Common myeloid progenitor, CD34-positive (primary cell): ENCODE measurements around the gene TTC23.

Source experiments
- CTCF ChIA-PET: fragments of 350-600 bp; sonication (Branson Sonifier 250); formaldehyde crosslinking; loops from one replicate; lab custom pipeline; 2021; ENCODE audit warnings: antibody characterized with exemption; lab: Charles Lee
- POLR2A ChIA-PET: fragments of 350-600 bp; sonication (Branson Sonifier 250); formaldehyde crosslinking; loops from one replicate; lab custom pipeline; 2021; ENCODE audit warnings: antibody characterized with exemption; lab: Charles Lee
- DNase-seq, 3 donors: peaks; one replicate each; pipeline versions ENCODE4 v3.0.0 to v3.0.0-alpha.2; 2013
- H3K27ac ChIP-seq, 2 experiments: 1 replicate in 1 of 2; 2 replicates in 1 of 2; pipeline ENCODE4 v1.7.0; 2013; ENCODE audit warnings: inconsistent platforms in 2 of 2, low read length in 2 of 2, mild to moderate bottlenecking in 2 of 2, low read depth in 1 of 2, moderate library complexity in 1 of 2; ENCODE audit not compliant: severe bottlenecking in 2 of 2, insufficient read depth in 1 of 2, poor library complexity in 1 of 2
- H3K27me3 ChIP-seq, 5 experiments: replicated peaks in 2 of 5; 1 replicate in 3 of 5; 2 replicates in 2 of 5; pipeline versions ENCODE4 v1.6.1 to v1.7.0; 2013; ENCODE audit warnings: low read length in 4 of 5, mild to moderate bottlenecking in 2 of 5, moderate library complexity in 2 of 5, inconsistent platforms in 1 of 5; ENCODE audit not compliant: insufficient read depth in 5 of 5, control insufficient read depth in 4 of 5
- H3K36me3 ChIP-seq, 4 experiments: 1 replicate in 2 of 4; 2 replicates in 2 of 4; pipeline versions ENCODE4 v1.6.1 to v1.7.0; 2013; ENCODE audit warnings: low read length in 3 of 4, control low read depth in 1 of 4, mild to moderate bottlenecking in 1 of 4; ENCODE audit not compliant: control insufficient read depth in 4 of 4, insufficient read depth in 4 of 4
- H3K4me1 ChIP-seq, 4 experiments: 1 replicate in 3 of 4; 2 replicates in 1 of 4; pipeline versions ENCODE4 v1.6.1 to v1.7.1; 2013; ENCODE audit warnings: low read length in 3 of 4, mild to moderate bottlenecking in 3 of 4, control low read depth in 1 of 4, inconsistent platforms in 1 of 4, moderate library complexity in 1 of 4; ENCODE audit not compliant: control insufficient read depth in 4 of 4, insufficient read depth in 4 of 4; ENCODE audit errors: control extremely low read depth in 1 of 4
- H3K4me3 ChIP-seq, 7 experiments: 1 replicate in 4 of 7; 2 replicates in 3 of 7; pipeline versions ENCODE4 v1.5.1 to v1.7.0; 2013; ENCODE audit warnings: mild to moderate bottlenecking in 7 of 7, low read length in 6 of 7, moderate library complexity in 6 of 7, inconsistent platforms in 2 of 7, low read depth in 2 of 7, control low read depth in 1 of 7; ENCODE audit not compliant: insufficient read depth in 4 of 7, control insufficient read depth in 1 of 7; ENCODE audit errors: extremely low read depth in 1 of 7
- H3K9me3 ChIP-seq, 5 experiments: 1 replicate in 4 of 5; 2 replicates in 1 of 5; pipeline versions ENCODE4 v1.6.1 to v1.7.1; 2013; ENCODE audit warnings: low read length in 4 of 5, mild to moderate bottlenecking in 2 of 5, inconsistent platforms in 1 of 5, low read depth in 1 of 5, moderate library complexity in 1 of 5; ENCODE audit not compliant: control insufficient read depth in 4 of 5, insufficient read depth in 2 of 5; ENCODE audit errors: control extremely low read depth in 1 of 5
- WGBS: methylation state at CpG from one replicate; pipeline ENCODE4 v1.1.5; 2013; ENCODE audit not compliant: insufficient coverage; 5-methylcytosine and 5-hydroxymethylcytosine counted together

The TTC23 gene

DNA sequence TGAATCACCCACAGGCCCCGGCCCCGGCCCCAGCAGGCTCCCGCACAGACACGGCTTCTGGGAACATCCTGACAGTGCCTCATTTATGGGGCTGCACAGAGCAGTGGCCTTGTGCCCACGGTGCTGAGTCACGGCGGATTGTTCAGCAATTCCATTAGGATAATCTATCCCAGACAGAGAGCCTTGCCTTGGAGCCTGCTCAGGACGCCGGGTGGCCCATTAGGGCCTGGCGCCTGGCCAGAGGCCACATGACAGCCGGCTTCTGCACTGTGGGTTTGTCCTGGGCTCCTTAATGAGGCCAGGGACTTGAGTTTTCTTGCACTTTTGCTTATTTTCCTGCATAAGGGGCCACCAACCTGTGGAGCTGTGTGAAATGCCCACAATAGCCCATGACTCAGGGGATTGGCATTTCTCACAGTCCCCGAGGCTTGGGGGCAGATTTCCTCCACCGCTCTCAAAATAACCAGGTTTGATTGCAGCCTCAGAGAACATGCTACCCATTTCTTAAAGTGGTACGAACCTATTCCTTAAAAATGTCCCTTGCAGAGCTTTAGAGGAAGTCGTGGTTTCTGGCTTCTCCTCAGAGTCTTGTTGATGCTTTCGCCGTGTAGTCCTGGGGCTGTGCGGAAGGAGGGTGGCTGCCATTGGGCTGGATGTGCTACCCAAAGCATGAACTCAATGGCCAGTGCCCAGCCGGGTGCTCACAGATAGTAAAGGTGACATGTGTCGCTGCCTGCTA is 125.5 kb downstream of the TTC23 start:
- Histone ChIP-seq H3K36me3 (no peaks in the 10 kb centered on the region), H3K4me1 (peaks cover 4 to 17% (median 11%) of the 10 kb centered on the region in 4 experiments), H3K27me3 (peaks cover 0 to 6% (median 0%) of the 10 kb centered on the region in 5 experiments), H3K27ac (no peak overlapping the region), H3K4me3 (peak overlapping the region in 3 of 7 experiments; percentile 23 to 53 (median 23)), H3K9me3 (no peaks in the 10 kb centered on the region)
- peak; percentile 20 to 70 (median 63) for DNase-seq
- ChIA-PET CTCF (interaction anchor here (1.0 to 2.2 kb wide), 3 partner anchors 12 to 22 kb away, joined by 3 to 9 read pairs (median 5); partner anchors contain the start of gene SYNM), POLR2A (no interaction called here)
- 13% methylated on average over 20 of the region's 20 CpGs for WGBS

DNA sequence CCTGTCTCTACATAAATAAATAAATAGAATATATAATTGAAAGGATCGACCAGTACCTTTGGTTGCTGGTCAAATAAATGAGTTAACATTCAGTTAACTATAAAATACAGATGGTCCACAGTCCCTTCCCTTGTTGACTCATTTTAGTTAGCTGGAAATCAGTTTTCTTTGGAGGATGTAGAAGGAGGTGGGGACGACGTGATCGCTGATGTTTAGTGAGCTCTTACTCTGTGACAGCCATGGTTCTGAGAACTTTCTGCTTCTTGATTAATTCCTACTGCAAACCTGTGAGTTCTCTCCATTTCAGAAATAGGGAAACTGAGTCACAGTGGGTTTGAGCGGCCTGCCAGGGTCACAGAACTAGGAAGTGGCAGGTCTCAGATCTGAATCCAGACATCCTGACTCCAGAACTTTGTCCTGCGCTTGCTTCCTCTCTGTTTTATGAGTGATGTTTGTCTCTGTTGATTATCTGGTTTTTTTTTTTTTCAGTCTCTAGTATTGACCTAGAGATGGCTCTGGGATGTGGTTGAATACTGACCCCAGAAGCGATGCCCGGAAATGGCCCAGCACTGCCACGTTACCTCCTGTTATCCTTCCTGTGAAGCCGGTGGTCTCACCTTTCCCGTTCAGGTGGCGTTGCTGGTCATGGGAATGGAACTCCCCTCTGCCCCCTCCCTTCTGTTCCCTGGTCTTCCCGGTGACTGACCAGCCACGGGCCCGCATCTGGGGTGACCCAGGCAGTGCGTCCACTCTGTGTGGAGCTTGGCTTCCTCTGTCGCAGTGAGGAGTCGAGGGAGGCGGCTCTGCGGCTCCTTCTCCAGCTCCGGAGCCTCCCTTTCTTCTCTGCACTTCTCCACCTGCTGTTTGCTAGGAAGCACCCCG is 126.3 kb downstream of the TTC23 start:
- peaks cover 4 to 17% (median 11%) of the 10 kb centered on the region in 4 experiments for H3K4me1 ChIP-seq
- H3K36me3 ChIP-seq: no peaks in the 10 kb centered on the region
- peaks cover 0 to 6% (median 0%) of the 10 kb centered on the region in 5 experiments for H3K27me3 ChIP-seq
- no peaks in the 10 kb centered on the region for H3K9me3 ChIP-seq
- no peak for DNase-seq
- CTCF ChIA-PET: no interaction called here
- POLR2A ChIA-PET: no interaction called here
- WGBS: 81% methylated on average over 18 of the region's 22 CpGs
- no peak overlapping the region for H3K4me3 ChIP-seq
- H3K27ac ChIP-seq: no peak overlapping the region

DNA sequence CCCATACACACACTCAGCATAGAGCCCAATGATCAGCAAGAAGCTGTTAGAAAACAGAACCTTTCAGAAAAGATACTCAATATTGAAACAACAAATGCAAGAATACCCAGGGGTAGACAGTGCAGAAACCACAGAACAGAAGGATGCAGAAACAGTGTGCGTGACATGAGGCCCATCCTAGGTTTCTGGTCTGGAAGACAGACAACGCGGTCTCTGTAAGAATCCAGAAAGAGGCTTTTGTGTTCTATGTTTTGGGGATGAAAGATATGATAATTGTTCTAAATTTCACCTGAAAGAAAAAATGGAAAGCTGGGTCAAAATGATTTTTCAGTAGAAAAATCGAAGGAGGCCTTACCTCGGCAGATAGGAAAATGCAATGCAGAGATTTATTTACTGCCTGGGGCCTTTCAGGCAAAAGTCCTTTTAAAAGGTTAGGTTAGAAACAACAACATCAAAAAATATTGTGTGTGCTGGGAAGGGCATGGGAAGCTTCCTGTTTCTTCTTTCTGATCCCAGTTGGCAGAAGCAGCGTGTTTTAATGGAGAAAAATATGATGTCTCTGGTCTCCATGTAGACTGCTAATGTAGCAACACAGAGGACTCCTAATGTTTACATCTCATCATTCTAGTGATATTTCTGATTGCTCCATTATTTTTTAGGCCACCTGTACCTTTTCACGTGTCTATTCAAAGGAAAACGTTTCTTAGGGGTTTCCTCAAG is 127.5 kb downstream of the TTC23 start:
- Histone ChIP-seq H3K36me3 (no peaks in the 10 kb centered on the region), H3K4me3 (no peak overlapping the region), H3K27ac (no peak overlapping the region), H3K4me1 (peaks cover 4 to 17% (median 11%) of the 10 kb centered on the region in 4 experiments), H3K27me3 (peaks cover 0 to 6% (median 0%) of the 10 kb centered on the region in 5 experiments), H3K9me3 (no peaks in the 10 kb centered on the region)
- WGBS: 81% methylated on average over 4 of the region's 8 CpGs
- ChIA-PET CTCF (interaction anchor here (1.6 kb wide), 1 partner anchor 20 kb away, joined by 3 read pairs; no protein-coding TSS in a partner anchor), POLR2A (no interaction called here)
- no peak for DNase-seq

DNA sequence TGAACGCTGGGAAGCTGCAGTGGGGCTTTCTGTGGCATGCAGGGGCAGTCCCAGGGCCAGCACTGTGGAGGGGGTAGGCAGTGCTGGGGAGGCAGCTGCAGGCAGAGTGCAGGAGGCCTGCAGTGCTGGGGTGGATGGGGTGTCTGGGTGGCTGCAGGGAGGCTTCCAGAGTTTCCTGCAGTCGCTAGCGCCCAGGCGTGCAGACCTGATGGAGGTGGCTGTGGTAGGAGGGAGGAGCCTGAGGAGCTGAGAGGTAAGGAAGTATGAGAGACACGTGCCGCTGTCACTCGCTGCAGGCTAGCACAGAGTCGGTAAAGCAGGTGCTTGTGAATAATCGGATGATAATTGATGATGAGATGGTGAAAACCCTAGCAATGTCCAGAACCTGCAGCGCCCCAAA is 128.2 kb downstream of the TTC23 start:
- POLR2A ChIA-PET: no interaction called here
- 96% methylated on average over 7 of the region's 10 CpGs for WGBS
- no peak for DNase-seq
- Histone ChIP-seq H3K36me3 (no peaks in the 10 kb centered on the region), H3K27me3 (peaks cover 0 to 6% (median 0%) of the 10 kb centered on the region in 5 experiments), H3K27ac (no peak overlapping the region), H3K4me3 (no peak overlapping the region), H3K9me3 (no peaks in the 10 kb centered on the region), H3K4me1 (peaks cover 4 to 17% (median 11%) of the 10 kb centered on the region in 4 experiments)
- CTCF ChIA-PET: interaction anchor here (1.6 kb wide), 1 partner anchor 20 kb away, joined by 3 read pairs; no protein-coding TSS in a partner anchor

DNA sequence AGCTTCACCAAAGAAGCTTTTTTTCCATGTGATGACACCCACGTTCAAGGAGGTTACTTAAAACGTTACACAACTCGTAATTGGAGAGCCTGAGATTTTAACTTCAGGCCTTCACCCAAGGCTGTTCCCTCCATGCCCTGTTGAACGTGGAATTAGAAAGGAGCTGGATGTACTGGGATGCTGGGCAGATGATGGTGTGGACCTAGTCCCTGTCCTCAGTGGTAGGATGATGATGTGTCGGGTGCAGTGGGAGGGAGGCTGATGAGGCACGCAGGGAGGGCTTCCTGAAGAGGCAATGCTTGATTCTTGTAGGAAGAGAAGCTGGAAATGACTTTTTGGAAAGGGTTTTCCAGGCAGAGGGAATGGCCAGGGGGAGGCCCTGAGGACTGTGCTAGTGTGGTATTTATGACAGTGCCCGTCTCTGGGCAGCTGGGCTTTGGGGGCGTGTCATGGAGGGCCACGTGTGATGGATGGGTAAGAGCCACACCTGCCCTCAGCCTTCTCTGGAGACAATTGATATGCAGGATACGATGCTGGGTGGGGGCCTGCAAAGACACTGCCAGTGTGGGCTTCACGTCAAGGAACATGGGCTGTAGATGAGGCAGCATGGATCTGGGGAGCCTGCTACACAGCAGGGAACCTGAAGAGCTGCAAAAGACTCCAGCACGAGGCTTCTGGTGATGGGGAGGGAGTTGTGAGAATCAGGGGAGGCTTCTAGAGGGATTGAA is 129.2 kb downstream of the TTC23 start:
- H3K4me1 ChIP-seq: peaks cover 4 to 17% (median 11%) of the 10 kb centered on the region in 4 experiments
- H3K36me3 ChIP-seq: no peaks in the 10 kb centered on the region
- peaks cover 0 to 6% (median 0%) of the 10 kb centered on the region in 5 experiments for H3K27me3 ChIP-seq
- no peak overlapping the region for H3K27ac ChIP-seq
- ChIA-PET CTCF (interaction anchor here (1.6 kb wide), 1 partner anchor 19 kb away, joined by 3 read pairs; no protein-coding TSS in a partner anchor), POLR2A (no interaction called here)
- WGBS: 95% methylated on average over 12 of the region's 12 CpGs
- no peak overlapping the region for H3K4me3 ChIP-seq
- DNase-seq: no peak
- no peaks in the 10 kb centered on the region for H3K9me3 ChIP-seq

DNA sequence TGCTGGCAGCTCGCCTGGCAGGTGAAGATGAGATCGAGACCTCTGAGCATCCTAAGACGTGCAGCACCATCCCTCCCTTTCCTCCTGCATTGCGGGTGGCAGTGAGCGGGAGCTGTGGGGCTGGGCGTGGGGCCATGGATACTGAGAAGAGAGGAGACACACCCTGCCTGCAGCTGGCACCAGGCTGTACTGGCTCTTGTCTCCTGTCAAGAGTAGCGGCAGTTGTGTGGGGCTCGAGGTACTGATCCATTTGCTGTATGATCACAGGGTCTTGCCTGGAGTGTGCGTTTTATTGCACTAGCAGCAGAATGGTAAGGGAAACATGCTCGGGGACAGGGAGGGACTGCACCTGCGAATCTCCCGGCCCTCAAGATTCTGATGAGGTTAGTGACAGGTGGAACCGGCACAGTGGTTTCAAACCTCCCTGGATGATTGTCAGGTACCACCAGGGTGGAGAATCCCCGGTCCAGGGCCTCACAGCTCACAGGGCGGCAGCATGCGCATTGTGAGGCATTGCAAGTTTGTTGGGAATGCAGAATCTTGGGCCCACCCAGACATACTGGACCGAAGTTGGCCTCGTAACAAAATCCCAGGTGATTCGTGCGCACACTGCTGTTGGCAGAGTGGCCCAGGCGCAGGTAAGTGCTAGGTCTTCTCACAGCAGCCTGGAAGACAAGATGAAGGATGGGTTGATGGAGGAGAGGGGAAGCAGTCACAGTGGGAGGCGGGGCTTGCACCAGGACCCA is 130.4 kb downstream of the TTC23 start:
- peaks cover 0 to 2% (median 0%) of the 10 kb centered on the region in 5 experiments for H3K27me3 ChIP-seq
- no peak overlapping the region for H3K4me3 ChIP-seq
- no peaks in the 10 kb centered on the region for H3K9me3 ChIP-seq
- H3K4me1 ChIP-seq: peaks cover under 1 to 10% (median 7%) of the 10 kb centered on the region in 4 experiments
- no peak for DNase-seq
- WGBS: 95% methylated on average over 18 of the region's 22 CpGs
- ChIA-PET CTCF (no interaction called here), POLR2A (no interaction called here)
- no peak overlapping the region for H3K27ac ChIP-seq
- no peaks in the 10 kb centered on the region for H3K36me3 ChIP-seq
